WERI-Rb-1 (cell line): ENCODE data around the gene LBH.

ENCODE experiments used
- DNase-seq: peaks from one replicate; pipeline ENCODE4 v3.0.0-alpha.2; 2020
- H3K27ac ChIP-seq: fragments of 250-450 bp; sonication (Bioruptor Pico); 2 replicates; pipeline ENCODE4 v1.5.1; 2020; ENCODE audit warnings: mild to moderate bottlenecking, moderate library complexity
- H3K27me3 ChIP-seq: fragments of 250-450 bp; sonication (Bioruptor Pico); 2 replicates; pipeline ENCODE4 v1.5.1; 2021; ENCODE audit warnings: mild to moderate bottlenecking, low read depth, moderate library complexity; ENCODE audit not compliant: insufficient read depth, severe bottlenecking
- H3K36me3 ChIP-seq: fragments of 250-450 bp; sonication (Bioruptor Pico); 2 replicates; pipeline ENCODE4 v1.5.1; 2020; ENCODE audit warnings: mild to moderate bottlenecking, moderate library complexity
- H3K4me3 ChIP-seq: 2 replicates; pipeline ENCODE4 v1.5.1; 2011; ENCODE audit warnings: low read depth, mild to moderate bottlenecking, control low read depth, low read length
- H3K9me3 ChIP-seq: fragments of 250-450 bp; sonication (Bioruptor Pico); 2 replicates; pipeline ENCODE4 v1.5.1; 2021; ENCODE audit warnings: mild to moderate bottlenecking, moderate library complexity; ENCODE audit not compliant: severe bottlenecking
- CTCF ChIP-seq: IDR thresholded peaks from 2 replicates; pipeline ENCODE4 v1.5.1; 2011; ENCODE audit warnings: low read depth, mild to moderate bottlenecking, control low read depth, inconsistent platforms, low read length

Gene LBH

GRCh38 chr2:30197570-30198192 is 33.7 kb upstream of the LBH start:
- Histone ChIP-seq H3K27me3 (no peaks in the 10 kb centered on the region), H3K36me3 (no peaks in the 10 kb centered on the region), H3K9me3 (no peaks in the 10 kb centered on the region), H3K4me3 (no peak overlapping the region), H3K27ac (no peak overlapping the region)
- peak; percentile 48 for DNase-seq
- peak; percentile 92 for TF ChIP-seq CTCF

GRCh38 chr2:30201990-30202389 is 29.3 kb upstream of the LBH start:
- DNase-seq = no peak
- H3K27ac ChIP-seq = no peak overlapping the region
- no peaks in the 10 kb centered on the region for H3K36me3 ChIP-seq
- H3K9me3 ChIP-seq = no peaks in the 10 kb centered on the region
- H3K27me3 ChIP-seq = no peaks in the 10 kb centered on the region
- H3K4me3 ChIP-seq = no peak overlapping the region
- TF ChIP-seq CTCF = no peak

- Histone ChIP-seq H3K36me3 (no peaks in the 10 kb centered on the region), H3K4me3 (no peak overlapping the region), H3K9me3 (no peaks in the 10 kb centered on the region), H3K27me3 (no peaks in the 10 kb centered on the region), H3K27ac (no peak overlapping the region)
- DNase-seq = no peak
- TF ChIP-seq CTCF = no peak
Observed at GRCh38 chr2:30203156-30203555, 28.2 kb upstream of the LBH start.

- no peaks in the 10 kb centered on the region for H3K27me3 ChIP-seq
- H3K36me3 ChIP-seq = no peaks in the 10 kb centered on the region
- no peak for DNase-seq
- H3K4me3 ChIP-seq = no peak overlapping the region
- TF ChIP-seq CTCF = no peak
- no peak overlapping the region for H3K27ac ChIP-seq
- H3K9me3 ChIP-seq = no peaks in the 10 kb centered on the region
Observed at GRCh38 chr2:30204281-30204680, 27.1 kb upstream of the LBH start.

GRCh38 chr2:30205456-30205855 is 25.9 kb upstream of the LBH start:
- Histone ChIP-seq H3K9me3 (no peaks in the 10 kb centered on the region), H3K36me3 (no peaks in the 10 kb centered on the region), H3K27ac (no peak overlapping the region), H3K4me3 (no peak overlapping the region), H3K27me3 (no peaks in the 10 kb centered on the region)
- TF ChIP-seq CTCF = no peak
- DNase-seq = no peak
